HepG2 (cell line): Measurements from ENCODE around the gene TTLL4. TPM values are rescaled to one million over a fixed set of nuclear protein-coding genes. Genes with fewer than 3 reads are reported as not detected.

Experiments
- ATAD3A ChIP-seq: sonication (generic); formaldehyde crosslinking; IDR thresholded peaks from 2 replicates; pipeline ENCODE4 v1.4.0; 2020; ENCODE audit warnings: missing genetic modification reagents
- DRAP1 ChIP-seq: IDR thresholded peaks from 2 replicates; pipeline ENCODE4 v1.6.1; 2016; ENCODE audit warnings: missing genetic modification reagents, missing compliant biosample characterization
- KIAA2018 ChIP-seq: sonication (generic); formaldehyde crosslinking; IDR thresholded peaks from 2 replicates; pipeline ENCODE4 v1.5.0; 2020; ENCODE audit warnings: mild to moderate bottlenecking, missing genetic modification reagents, borderline replicate concordance
- MIER2 ChIP-seq: IDR thresholded peaks from 2 replicates; pipeline ENCODE4 v1.6.1; 2016; ENCODE audit warnings: missing biosample characterization, missing genetic modification reagents
- POLR2AphosphoS5 ChIP-seq: IDR thresholded peaks from 2 replicates; pipeline ENCODE4 v1.6.1; 2012; ENCODE audit warnings: low read depth, low read length
- RERE ChIP-seq: IDR thresholded peaks from 2 replicates; pipeline ENCODE4 v1.6.1; 2016; ENCODE audit warnings: low read depth, missing genetic modification reagents, missing compliant biosample characterization
- ZBTB49 ChIP-seq: sonication (generic); formaldehyde crosslinking; IDR thresholded peaks from 2 replicates; pipeline ENCODE4 v1.4.0; 2020; ENCODE audit warnings: missing genetic modification reagents, borderline replicate concordance
- polyA plus RNA-seq, 8 experiments: library from polyadenylated mRNA; depleted of rRNA in 3 of 8; stranded (reverse) in 7 of 8; unstranded in 1 of 8; fragments of >200 nt; fragmentation: Illumina TruSeq in 4 of 8; extraction: Trizol in 4 of 8; gene quantifications; 2 replicates each; pipeline versions ENCODE4 v1.2.1 to v1.2.3, GENCODE V29; 2011 to 2016; ENCODE audit warnings: low read depth in 4 of 8, missing spikeins in 1 of 8, mixed read lengths in 1 of 8; ENCODE audit not compliant: insufficient read depth in 1 of 8
- total RNA-seq, 5 experiments: library from RNA; depleted of rRNA; stranded (reverse); fragments of >200 nt; fragmentation: Illumina TruSeq; extraction: Trizol; gene quantifications; 2 replicates each; pipeline ENCODE4 v1.2.3, GENCODE V29; 2016; ENCODE audit warnings: low read depth in 1 of 5

TTLL4 gene
- total and polyA plus RNA-seq, 2 of the 13 experiments (the other 11 are each of a cell fraction or from before 2014, with no cell fraction given), result 77.5 to 84.6 TPM

- TF ChIP-seq KIAA2018 (CRISPR knock-in tag) (0 out of 2 replicates have a peak, but pooled peaks have one; percentile 42), ATAD3A (CRISPR knock-in tag) (no peak), RERE (CRISPR knock-in tag) (no peak), MIER2 (CRISPR knock-in tag) (0 out of 2 replicates have a peak, but pooled peaks have one; percentile 26), POLR2AphosphoS5 (peak; percentile 97), ZBTB49 (CRISPR knock-in tag) (peak; percentile 51; the same call in 1 of the 2 replicates), DRAP1 (peak; percentile 71; the same call in 1 of the 2 replicates)
Observed at GRCh38 chr2:218671654-218672566, 38.7 kb upstream of the TTLL4 start, which contains the start of the genes RNF25 and STK36 (continued).
